Fibroblast of lung (primary cell): ENCODE results near the gene FBXW9.
"Not testable (repeated sequence)": the region's sequence is repeated elsewhere in the genome, so short reads cannot be mapped to it uniquely, and the experiment has no call there.

Source experiments
- EZH2 ChIP-seq: IDR thresholded peaks from 2 replicates; pipeline ENCODE4 v1.5.1; 2012; ENCODE audit warnings: low read length, control low read depth, mild to moderate bottlenecking; ENCODE audit errors: missing control alignments
- TF ChIP-seq, protein P1 (sequence below), 2 donors: IDR thresholded peaks in 1 of 2; conservative IDR thresholded peaks in 1 of 2; 1 replicate in 1 of 2; 2 replicates in 1 of 2; pipeline ENCODE4 v1.5.1; 2011 to 2012; ENCODE audit warnings: low read length in 2 of 2, control low read depth in 1 of 2, inconsistent platforms in 1 of 2, low read depth in 1 of 2, mild to moderate bottlenecking in 1 of 2

- TF ChIP-seq, protein P1, sequence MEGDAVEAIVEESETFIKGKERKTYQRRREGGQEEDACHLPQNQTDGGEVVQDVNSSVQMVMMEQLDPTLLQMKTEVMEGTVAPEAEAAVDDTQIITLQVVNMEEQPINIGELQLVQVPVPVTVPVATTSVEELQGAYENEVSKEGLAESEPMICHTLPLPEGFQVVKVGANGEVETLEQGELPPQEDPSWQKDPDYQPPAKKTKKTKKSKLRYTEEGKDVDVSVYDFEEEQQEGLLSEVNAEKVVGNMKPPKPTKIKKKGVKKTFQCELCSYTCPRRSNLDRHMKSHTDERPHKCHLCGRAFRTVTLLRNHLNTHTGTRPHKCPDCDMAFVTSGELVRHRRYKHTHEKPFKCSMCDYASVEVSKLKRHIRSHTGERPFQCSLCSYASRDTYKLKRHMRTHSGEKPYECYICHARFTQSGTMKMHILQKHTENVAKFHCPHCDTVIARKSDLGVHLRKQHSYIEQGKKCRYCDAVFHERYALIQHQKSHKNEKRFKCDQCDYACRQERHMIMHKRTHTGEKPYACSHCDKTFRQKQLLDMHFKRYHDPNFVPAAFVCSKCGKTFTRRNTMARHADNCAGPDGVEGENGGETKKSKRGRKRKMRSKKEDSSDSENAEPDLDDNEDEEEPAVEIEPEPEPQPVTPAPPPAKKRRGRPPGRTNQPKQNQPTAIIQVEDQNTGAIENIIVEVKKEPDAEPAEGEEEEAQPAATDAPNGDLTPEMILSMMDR (conservative IDR thresholded peaks at IDR 0.05 in 1 of 2, IDR thresholded peaks at IDR 0.05 in 1 of 2; ENCODE audit: low read depth in 1 of 2, low read length in 2 of 2) = not testable (repeated sequence)
- TF ChIP-seq EZH2 = not testable (repeated sequence)
Measured at GRCh38 chr19:12712077-12712476, 15.6 kb upstream of the FBXW9 start.
